Left ventricle myocardium inferior (tissue), 1 donor: ENCODE measurements around the gene HOXC10. TPM values are rescaled to one million over a fixed set of nuclear protein-coding genes. Genes with fewer than 3 reads are reported as not detected.

ENCODE experiments used
- DNase-seq: peaks from one replicate; pipeline ENCODE4 v3.0.0-alpha.2; 2020
- H3K27ac ChIP-seq: fragments of 200-600 bp; replicated peaks from 2 replicates; pipeline ENCODE4 v1.8.0; 2021
- H3K27me3 ChIP-seq: fragments of 200-600 bp; 2 replicates; pipeline ENCODE4 v1.8.0; 2021; ENCODE audit warnings: low read depth
- H3K36me3 ChIP-seq: fragments of 200-600 bp; 2 replicates; pipeline ENCODE4 v1.8.0; 2021
- H3K4me1 ChIP-seq: fragments of 200-600 bp; 2 replicates; pipeline ENCODE4 v1.8.0; 2021
- H3K4me3 ChIP-seq: fragments of 200-600 bp; 2 replicates; pipeline ENCODE4 v1.8.0; 2021; ENCODE audit warnings: mild to moderate bottlenecking, moderate library complexity
- H3K9me3 ChIP-seq: fragments of 200-600 bp; replicated peaks from 2 replicates; pipeline ENCODE4 v1.8.0; 2021
- intact Hi-C: fragments of 100-400 bp; cut with micrococcal nuclease; formaldehyde crosslinking; loops from one replicate; pipeline ENCODE4 v1.11.0; 2022
- total RNA-seq: library from RNA; stranded (reverse); fragmentation: NEBNext Ultra II Directional; extraction: Animal tissue kit (Norgen Biotek cat#: 25700); gene quantifications from one replicate; pipeline ENCODE4 v1.2.1, GENCODE V29; 2021
- TF ChIP-seq, protein P1 (sequence below): fragments of 200-600 bp; IDR thresholded peaks from 2 replicates; pipeline ENCODE4 v1.8.0; 2021; ENCODE audit warnings: antibody characterized with exemption, mild to moderate bottlenecking, borderline replicate concordance
- donor health status: DM: no; HTN: yes; CAD: no; lungs with severe emphysema.

Gene HOXC10
- total RNA-seq, 1 donor from 2014 or later: not detected

DNA sequence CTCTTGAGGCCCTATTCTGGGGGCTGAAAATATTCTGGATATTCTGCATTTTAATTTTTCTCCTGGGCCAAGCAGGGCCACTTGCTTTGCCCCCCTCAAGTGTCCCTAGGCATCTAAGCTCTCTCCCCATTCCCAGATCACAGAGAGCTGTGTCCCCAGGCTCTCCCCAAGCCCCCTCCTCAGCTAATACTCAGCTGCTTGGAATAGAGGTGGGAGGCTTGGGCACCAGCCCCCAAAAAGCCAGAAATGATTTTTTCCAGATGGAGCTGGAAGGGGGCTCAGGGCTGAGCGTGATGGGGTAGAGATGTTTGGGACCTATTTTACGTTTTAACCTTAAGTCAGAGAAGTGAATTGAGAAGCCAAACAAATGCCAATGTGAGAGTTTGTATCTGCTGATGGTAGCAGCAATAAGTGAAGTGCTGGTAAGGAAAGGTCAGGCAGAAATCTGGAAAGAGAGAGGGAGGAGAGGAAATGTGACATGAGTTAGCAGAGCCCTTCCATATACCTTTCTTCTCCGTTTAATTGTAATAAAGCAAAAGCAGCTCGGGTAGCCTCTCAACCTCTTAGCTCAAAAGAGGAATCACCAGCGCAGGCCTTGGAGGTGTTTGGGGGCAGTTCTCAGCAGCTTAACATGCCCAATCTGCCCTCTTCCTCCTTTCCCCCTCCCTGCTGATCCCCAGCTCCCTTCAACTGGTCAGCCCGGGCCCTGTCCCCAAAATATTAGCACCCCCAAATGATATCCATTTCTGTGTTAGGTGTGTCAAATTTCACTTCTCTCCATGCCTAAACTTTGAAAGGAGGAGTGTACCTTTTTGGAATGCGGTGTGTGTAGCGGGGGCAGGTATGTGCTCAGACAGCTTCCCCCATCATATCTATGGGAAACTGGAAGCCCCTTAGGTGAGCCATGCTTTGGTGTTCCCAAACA lies 38.3 kb downstream of the HOXC10 start:
- intact Hi-C loops: no loop called here
- TF ChIP-seq, protein P1, sequence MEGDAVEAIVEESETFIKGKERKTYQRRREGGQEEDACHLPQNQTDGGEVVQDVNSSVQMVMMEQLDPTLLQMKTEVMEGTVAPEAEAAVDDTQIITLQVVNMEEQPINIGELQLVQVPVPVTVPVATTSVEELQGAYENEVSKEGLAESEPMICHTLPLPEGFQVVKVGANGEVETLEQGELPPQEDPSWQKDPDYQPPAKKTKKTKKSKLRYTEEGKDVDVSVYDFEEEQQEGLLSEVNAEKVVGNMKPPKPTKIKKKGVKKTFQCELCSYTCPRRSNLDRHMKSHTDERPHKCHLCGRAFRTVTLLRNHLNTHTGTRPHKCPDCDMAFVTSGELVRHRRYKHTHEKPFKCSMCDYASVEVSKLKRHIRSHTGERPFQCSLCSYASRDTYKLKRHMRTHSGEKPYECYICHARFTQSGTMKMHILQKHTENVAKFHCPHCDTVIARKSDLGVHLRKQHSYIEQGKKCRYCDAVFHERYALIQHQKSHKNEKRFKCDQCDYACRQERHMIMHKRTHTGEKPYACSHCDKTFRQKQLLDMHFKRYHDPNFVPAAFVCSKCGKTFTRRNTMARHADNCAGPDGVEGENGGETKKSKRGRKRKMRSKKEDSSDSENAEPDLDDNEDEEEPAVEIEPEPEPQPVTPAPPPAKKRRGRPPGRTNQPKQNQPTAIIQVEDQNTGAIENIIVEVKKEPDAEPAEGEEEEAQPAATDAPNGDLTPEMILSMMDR: no peak
- H3K9me3 ChIP-seq: no peaks in the 10 kb centered on the region
- H3K36me3 ChIP-seq: no peaks in the 10 kb centered on the region
- H3K4me3 ChIP-seq: no peak overlapping the region
- H3K4me1 ChIP-seq: peaks cover 23% of the 10 kb centered on the region
- peaks cover 100% of the 10 kb centered on the region for H3K27me3 ChIP-seq
- DNase-seq: no peak
- H3K27ac ChIP-seq: no peak overlapping the region

DNA sequence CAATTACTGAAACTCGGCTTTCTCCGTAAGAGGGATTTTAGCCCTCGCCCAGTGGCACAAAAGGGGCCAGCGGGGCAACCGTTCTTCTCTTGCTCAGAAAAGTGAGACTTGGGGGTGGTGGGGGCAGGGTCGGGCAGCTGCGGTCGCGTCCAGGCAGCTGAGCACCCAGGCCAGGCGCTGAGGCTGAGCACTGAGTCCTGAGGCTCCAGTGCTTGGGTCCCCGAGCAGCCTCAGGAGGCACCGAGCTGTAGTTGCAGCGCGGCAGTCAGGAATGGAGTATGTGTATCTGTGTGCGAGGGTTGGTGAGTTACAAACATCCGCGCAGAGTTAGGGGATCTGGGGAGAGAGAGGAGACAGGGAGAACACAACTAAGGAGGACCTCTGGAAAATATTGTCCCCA lies 39.2 kb downstream of the HOXC10 start:
- peaks cover 20% of the 10 kb centered on the region for H3K4me1 ChIP-seq
- no peak for DNase-seq
- intact Hi-C loops: no loop called here
- H3K27me3 ChIP-seq: peaks cover 100% of the 10 kb centered on the region
- no peak overlapping the region for H3K4me3 ChIP-seq
- no peaks in the 10 kb centered on the region for H3K9me3 ChIP-seq
- TF ChIP-seq, protein P1: no peak
- H3K27ac ChIP-seq: no peak overlapping the region
- no peaks in the 10 kb centered on the region for H3K36me3 ChIP-seq

DNA sequence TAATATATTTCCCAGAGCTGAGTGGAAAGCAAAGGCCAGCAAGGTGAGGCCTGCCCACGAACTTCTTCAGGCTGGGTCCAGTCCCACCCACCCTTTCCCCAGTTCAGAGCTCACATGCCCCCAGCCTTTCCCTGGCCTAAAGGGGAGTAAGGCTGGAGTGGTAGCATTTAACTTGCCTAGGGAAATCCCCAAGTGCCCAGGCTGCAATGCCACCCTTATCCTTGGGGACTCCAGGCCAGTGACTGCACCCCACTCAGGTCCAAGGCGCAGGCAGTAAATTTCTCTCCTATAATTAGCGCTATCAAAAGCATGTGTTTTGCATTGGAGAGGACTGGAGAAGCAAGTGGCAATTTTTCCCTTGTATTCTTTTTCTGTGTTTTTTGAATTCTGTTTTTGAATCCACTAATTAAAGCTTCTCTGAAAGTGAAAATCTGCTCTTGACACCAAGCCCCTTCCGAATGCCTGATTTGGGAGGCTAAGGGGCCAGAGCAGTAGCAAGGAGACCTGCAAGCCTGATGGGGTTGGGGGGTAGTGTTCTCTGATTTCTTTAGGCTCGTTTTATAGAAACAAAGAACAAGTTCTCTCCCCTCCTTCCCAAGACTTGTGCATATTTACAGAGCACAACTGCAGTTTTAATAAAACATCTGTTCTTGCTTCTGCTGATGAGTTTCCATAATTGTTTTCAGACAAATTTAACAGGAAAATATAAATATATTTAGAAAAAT lies 39.8 kb downstream of the HOXC10 start:
- peaks cover 19% of the 10 kb centered on the region for H3K4me1 ChIP-seq
- TF ChIP-seq, protein P1: no peak
- no peaks in the 10 kb centered on the region for H3K9me3 ChIP-seq
- no peaks in the 10 kb centered on the region for H3K36me3 ChIP-seq
- intact Hi-C loops: no loop called here
- no peak overlapping the region for H3K4me3 ChIP-seq
- DNase-seq: no peak
- no peak overlapping the region for H3K27ac ChIP-seq
- peaks cover 100% of the 10 kb centered on the region for H3K27me3 ChIP-seq

DNA sequence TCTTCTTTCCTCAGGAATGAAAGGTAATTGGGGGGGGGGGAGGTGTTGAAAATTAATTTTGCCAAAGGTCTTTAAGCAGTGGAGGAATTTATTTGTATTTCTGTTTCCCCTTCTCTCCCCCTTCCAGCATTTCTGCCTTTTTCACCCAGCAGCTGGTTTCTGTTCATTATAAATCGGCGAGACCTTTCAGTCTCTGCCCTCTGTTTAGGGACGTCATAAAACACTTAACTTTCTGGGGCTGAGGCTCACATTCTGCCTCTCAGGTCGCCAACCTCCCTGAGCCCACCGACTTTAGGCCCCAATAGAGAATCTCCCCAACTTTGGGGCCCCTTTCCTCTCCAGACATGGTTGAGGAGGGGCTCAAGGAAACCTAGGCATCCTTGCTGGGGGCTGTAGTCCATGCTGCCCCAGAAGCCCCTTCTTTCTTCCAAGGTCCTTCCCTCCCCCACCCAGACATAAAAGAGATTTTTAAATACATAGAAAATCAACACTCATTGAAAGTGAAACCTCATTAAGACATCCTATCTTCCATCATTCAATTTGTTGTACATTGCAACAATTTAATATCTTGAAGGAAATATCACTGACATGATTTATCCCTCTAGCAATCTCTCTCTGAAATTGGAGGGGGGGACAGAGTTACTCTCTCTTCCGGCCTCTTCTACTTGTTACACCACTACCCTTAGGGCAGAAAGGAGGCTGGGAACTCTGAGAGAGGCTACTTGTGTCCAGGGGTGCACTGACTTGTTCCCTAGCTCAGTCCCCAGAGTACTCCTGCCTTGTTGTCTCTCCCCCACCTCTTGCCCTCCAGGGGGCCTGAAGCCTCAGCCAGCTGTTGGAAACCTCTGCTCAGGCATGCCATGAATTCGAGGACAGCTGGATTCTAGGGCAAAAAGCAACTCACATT lies 40.8 kb downstream of the HOXC10 start:
- Histone ChIP-seq H3K4me3 (no peak overlapping the region), H3K27ac (no peak overlapping the region), H3K27me3 (peaks cover 100% of the 10 kb centered on the region), H3K4me1 (peaks cover 13% of the 10 kb centered on the region), H3K36me3 (no peaks in the 10 kb centered on the region), H3K9me3 (no peaks in the 10 kb centered on the region)
- intact Hi-C loops: no loop called here
- TF ChIP-seq, protein P1: no peak
- no peak for DNase-seq
